G401.6 (cell line): ENCODE results near the gene HGFAC.

Experiments
- FAIRE-seq: peaks from 2 replicates; lab custom pipeline; 2012; peaks lifted over from hg19 to GRCh38; lab: Jason Lieb, UNC

Gene HGFAC

DNA sequence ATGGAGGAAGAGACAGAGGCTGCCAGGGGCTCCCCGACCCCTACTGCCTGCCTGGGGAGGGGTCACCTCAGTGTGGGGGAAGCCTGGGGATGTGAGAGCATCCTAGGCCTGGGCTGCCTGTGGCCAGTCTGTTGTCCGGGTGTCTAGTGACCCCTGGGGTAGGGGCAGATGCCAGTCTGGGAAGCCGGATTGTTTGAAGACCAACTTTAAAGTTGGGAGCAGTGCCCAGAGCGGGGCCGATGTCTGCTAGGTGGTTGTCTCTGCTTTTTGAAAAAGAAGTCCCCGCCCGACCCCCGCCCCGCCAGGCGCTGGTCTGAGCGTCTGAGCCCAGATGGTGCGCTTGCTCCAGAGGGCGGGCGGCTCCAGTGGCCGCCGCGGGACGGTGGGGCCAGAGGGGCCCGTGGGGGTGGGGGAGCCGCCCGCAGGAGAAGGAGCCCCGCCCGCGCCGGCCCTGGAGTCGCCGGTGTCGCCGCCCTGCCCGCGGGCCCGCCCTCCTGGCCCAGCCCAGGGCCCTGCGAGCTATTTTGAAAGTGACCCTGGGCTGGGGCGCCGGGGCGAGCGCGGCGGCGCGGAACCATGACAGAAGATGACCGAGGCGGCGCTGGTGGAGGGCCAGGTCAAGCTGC lies 21.1 kb downstream of the HGFAC start, which contains the start of gene DOK7:
Gene DOK7 (plus strand): TSS at position 517 of the 626 bp plus-strand sequence. CDS start 70 bp downstream, at position 587.
- FAIRE-seq: no peak

DNA sequence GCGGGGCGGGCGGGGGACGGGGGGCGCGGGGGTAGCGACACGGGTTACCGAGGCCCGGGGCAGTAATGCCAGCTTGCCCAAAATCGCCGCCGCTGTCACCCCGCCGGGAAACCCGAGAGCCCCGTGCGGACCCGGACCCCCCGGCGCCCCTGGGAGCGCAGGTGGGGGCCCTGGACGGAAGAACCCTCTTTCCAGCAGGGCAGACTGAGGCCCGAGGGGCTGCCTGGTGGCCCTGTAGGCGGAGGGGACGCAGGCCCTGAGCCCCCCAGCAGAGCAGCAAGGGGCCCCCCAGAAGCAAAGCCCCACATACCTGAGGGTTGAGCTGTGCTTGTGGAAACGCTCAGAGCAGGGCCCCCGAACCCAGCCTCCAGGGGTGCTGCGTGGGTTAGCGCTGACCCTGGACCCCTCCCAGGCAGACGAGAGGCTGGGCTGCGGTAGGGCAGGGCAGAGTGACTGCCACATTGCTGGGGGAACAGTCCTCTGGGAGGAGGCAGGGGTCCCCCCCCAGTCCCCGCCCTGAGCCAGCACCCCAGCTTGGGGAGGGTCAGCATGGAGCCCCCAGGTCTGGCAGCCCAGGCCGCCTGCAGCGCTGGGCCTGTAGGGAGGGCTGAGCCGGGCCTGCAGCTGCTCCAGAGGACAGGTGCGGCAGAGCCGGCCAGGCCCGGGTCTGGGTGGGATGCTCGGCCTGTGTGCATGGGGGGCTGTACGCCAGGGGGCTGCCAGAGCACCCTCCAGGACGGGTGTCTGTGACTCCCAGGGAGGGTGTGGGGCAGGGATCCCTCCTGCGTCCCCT lies 22.0 kb downstream of the HGFAC start:
- no peak for FAIRE-seq

DNA sequence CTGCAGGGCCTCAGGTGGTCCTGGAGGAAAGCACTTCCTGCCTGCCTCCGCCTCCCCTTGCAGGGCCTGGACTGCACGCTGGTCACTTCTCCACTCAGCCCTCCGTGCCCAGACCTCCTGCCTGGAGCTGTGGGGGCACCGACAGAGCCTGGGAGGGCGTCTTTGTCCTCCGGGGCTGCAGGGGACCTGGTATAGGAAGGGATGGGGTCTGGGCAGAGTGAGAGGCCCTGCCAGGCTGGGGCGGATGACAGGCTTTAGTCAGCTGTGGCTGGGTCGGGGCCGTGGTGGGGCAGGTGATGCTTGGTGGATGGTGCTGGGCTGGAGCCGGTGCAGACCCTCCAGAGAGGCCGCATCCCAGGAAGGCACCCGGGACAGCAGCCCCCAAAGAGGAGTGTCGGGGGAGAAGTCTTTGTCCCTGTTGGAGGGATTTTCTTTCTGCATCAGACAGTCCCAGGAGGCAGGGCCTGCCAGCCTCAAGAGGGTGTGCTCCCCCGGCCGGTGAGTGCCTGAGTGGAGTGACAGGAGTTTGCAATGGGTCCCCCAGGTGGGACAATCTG lies 22.7 kb downstream of the HGFAC start:
- no peak for FAIRE-seq

DNA sequence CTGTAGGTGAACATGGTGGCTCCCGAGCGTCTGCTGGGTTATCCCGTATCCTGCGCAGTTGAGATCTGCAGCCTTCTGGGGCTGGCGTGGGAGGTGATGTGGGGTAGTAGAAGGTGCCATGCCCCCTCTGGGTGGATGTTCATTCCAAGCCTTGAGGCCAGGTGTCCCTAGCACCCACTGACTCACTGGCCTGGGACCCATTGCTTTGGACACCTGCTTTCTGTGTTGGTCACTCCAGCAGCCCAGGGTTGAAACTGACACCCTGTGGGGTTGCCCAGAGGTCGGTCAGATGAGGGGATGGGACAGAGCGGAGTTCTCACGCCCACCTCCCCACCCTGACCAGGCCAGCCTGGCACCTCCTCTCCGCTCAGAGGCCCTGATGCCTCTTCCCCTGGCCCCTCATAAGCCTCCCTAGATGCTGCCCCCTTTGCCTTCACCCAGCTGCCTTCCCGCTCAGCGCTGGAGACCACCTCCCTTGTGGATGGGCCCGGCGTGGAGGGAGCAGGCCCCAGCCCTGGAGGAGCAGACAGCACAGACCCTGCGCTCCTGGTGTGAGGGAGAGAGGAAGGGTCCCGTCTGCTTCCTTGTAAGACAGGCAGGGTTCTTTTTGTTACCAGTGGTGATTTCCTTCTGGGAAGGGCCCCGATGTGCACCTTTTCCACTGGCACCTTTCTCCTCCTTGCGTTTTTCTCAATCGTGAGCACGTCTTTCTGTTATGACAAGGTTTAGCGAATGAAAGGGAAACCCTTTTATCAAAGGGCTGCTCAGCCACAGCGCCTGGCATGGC lies 23.3 kb downstream of the HGFAC start:
- FAIRE-seq: no peak

DNA sequence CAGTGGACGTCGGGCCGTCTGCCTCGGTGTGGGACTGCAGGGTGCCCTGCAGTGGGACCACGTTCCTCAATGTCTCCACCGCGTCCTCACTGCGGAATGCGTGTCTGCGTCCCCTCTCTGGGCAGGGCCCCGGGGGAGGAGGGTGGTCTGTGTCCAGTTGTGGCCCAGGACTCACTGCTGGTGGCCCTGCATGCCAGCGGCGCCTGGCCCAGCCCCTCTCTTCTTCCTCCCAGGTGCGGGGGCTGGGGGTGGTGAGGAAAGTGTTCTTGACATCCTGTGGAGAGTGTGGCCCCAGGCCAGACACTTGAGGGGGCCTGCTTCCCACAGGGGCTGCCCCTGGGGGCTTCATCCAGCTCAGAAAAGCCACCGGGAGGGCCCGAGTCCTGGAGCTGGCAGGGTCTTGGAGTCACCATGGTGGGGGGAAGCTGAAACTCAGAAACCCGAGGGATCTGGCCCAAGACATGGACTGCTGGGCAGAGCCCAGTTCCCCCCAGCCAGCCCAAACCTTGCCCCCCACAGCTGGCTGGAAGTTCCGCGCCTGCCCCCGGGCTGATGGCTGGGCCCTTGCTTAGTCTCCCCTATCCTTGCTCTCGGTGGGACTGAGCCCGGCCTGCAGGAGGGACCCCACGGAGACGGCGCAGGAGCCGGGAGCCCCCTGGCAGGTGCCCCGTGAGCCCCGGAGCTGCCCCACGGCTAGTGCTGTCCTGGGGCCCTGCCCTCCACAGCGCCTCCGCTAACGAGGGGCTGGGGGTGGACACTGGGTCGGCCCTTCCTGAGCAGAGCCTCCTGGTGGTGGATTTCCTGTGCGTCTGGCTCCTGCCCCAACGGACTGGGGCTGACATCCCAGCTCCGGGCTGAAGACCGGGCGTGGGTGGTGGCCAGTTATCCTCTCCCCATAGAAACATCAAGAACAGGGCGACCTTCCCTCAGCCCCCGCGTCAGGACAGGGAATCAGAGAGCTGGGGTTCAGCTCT lies 24.2 kb downstream of the HGFAC start:
- FAIRE-seq: no peak

DNA sequence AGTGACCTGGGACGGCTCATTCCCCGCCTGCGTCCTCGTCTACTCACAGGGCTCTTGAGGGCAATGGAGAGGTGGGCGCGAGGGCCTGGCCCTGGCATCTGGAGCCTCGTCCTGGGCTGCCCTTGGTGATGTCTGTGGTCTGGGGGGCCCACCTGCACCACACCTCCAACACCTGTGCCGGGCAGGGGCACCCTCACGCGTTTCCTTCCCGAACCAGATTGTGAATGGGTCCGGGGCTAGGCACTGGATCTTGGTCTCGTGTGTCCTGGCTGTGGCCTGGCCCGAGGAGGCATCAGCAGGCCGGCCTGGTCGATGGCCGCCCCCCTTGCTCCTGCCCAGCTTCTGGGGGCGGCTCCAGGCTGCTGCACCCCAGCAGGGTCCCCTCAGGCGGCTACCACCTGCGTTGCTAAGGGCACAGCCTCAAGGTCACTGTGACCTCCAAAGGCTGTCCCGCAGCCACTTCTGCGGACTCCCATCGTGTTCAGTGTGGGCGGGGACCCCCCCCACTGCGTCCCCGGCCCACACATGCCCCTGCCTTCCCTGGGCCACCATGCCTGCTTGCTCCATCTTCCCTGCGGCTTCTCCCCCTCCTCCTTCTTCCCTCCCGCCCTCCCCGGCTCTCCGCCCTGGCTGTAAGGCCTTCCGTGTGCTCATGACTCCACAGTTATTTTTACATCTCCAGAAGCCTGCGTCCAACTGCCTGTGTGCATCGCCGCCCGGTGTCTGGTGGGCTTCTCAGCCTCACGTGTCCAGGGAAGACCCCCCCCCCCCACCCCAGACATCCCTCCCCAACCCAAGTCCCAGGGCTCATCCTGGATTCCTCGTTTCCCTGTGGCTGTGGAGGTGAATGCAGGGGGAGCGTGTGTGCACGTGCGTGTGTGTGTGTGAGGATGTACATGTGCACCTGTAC lies 25.2 kb downstream of the HGFAC start:
- FAIRE-seq: no peak

DNA sequence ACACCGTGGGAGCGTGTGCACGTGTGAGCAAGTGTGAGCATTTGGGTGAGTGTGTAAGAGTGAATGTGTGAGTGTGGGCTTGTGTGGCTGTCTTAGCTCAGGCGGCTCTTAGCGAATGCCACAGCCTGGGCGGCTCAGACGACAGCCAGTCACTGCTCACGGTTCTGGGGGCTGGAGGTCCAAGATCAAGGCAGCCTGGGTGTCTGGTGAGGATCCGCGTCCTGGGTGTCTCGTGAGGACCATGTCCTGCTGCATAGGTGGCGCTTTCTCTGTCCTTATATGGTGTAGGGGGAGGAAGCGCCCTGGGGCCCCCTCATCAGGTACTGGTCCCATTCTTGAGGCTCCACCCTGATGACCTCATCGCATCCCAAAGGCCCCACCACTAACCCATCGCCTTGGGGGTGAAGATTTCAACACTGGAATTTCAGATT lies 25.8 kb downstream of the HGFAC start:
- FAIRE-seq: no peak

DNA sequence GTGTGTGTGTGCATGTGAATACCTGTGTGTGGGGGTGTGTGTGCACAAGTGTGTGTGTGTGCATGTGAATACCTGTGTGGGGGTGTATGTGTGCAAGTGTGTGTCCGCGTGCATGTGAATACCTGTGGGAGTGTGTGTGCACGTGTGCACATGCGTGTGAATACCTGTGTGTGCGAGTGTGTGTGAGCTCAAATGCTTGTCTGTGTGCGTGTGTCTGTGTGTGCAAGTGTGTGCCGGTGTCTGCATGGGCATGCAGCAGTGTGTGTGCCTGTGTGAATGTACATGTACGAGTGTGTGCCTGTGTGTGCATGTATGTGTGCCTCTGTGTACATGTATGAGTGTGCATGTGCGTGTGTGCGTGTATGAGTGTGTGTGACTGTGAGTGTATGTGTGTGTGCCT lies 26.4 kb downstream of the HGFAC start:
- no peak for FAIRE-seq

DNA sequence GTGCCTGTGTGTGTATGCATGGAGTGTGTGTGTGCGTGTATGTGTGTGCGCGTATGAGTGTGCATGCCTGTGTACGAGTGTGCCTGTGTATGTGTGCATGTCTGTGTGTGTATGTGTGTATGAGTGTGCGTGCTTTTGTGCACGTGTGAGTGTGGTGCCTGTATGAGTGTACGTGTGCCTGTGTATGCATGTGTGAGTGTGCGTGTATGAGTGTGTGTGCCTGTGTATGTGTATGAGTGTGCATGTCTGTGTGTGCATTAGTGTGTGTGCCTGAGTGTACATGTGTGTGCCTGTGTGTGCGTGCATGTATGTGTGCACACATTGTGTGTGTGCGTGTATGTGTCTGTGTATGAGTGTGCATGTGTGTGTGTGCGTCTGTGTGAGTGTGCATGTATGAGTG lies 27.0 kb downstream of the HGFAC start:
- FAIRE-seq: no peak

DNA sequence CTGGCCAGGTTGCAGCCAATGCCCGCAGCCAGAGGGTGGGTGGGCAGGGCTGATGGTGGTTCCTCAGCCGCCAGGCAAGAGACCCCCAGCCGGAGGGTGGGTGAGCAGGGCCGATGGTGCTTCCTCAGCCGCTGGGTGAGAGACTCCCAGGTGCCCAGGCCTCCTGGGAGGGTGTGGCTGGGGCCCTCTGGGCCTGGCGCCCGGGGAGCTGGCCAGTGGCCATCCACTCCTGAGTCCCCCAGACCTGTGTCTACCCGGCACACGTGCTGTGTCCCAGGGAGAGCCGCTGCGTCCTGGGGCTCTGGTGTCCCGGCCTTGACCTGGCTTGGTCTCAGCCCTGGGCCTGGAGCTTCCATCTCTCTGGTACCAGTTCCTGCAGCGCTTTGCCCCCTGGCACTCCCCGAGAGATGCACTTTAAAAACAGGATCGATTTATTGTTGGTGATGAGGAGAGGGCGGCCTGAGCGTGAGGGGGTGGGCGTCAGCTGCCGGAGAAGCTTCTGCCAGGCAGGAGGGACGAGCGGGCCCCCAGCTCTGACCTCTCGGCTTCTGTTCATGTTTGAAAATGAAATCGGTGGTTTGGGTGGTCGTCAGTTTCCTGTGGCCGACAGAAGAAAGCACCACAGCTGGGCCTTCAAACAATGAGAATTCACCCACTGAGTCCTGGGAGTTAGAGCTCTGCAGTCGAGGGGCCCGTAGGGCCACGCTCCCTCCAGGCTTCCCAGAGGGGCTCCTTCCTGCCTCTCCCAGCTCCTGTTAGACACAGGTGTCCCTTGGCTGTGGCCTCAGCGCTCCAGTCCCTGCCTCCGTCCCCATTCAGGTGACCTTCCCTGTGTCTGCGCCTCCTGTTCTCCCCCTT lies 27.8 kb downstream of the HGFAC start:
- no peak for FAIRE-seq

DNA sequence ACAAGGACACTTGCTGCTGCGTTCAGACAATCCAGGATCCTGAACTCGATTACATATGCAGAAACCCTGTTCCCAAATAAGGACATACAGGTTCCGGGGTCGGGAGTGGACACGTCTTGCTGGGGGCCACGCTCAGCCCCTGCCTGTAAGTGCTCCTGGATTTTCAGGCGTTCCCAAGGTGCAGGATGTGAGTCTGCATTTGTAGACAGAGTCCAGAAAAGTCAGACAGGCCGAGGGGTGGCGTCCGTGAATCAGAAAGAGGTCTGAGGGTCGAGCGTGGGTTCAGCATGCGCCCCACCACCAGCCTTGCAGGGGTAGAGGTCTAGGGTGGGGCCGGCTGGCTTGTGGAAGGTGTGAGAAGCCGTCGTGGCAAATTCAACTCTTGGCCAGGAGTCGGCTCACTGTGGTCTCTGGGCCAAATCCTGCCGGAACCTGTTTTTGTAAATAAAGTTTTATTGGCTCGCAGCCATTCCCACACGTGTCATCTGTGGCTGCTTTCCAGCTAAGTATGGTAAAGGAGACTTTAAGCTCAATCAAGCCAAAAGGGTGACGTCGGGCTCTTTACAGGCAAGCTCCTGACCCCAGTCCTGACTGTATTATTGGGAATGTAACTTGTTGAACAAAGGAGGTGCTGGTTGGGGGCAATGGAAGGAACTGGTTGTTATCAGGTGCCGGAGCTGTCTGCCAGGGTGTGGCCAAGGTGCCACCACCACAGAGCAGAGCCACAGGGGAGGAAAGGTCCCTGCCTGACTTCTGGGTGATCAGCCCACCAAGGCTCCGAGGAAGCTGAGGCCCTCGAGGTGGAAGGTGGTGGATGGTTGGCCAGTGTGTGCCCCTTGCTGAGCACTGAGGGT lies 28.7 kb downstream of the HGFAC start:
- no peak for FAIRE-seq

DNA sequence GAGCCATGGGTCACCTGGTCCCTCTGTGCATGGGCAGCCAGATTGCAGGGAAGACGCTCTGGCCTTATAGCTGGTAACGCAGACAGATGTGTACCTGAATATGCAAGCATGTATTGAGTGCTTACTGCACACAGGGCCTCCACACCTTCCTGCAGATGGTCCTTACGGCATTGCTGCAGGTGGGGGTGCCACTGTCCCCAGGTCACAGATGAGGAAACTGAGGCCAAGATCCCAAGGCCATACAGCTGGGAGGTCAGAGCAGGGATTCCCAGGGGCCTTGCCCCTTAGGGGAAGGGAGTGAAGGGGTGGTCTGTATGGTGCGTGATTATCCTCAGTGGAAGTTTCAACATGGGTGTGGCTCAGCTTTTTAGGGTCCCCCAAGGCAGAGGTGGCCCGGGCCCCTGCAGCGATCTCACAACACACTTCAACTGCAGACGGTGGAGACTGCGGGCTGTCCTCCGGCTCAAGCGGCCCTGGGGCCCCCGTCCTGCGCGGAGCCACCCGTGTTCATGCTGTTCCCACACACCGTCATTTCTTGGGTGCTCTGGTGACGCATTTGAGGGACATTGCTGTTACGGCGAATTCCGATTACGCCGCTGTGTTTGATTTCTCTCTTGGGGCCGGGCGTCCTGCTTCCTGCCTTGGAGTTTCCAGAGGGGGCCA lies 29.5 kb downstream of the HGFAC start:
- FAIRE-seq: no peak

DNA sequence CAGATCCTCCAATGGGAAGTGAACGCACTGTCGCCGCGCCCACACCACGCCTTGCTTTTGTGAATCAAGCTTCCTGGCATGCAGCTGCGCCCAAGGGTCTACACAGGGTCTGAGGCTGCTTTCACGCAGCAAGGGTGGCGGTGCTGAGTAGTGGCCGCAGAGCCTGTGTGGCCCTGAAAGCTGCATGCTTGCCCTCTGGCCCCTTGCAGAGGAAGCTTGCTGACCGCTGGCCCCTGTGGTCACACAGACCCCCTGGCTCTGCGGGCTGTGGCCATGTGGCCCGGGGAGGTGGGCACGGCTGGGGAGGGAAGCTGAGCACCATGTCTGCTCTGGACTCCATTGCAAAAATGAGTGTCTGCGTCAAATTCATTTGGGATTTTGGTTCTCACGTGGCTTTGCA lies 30.1 kb downstream of the HGFAC start:
- no peak for FAIRE-seq

DNA sequence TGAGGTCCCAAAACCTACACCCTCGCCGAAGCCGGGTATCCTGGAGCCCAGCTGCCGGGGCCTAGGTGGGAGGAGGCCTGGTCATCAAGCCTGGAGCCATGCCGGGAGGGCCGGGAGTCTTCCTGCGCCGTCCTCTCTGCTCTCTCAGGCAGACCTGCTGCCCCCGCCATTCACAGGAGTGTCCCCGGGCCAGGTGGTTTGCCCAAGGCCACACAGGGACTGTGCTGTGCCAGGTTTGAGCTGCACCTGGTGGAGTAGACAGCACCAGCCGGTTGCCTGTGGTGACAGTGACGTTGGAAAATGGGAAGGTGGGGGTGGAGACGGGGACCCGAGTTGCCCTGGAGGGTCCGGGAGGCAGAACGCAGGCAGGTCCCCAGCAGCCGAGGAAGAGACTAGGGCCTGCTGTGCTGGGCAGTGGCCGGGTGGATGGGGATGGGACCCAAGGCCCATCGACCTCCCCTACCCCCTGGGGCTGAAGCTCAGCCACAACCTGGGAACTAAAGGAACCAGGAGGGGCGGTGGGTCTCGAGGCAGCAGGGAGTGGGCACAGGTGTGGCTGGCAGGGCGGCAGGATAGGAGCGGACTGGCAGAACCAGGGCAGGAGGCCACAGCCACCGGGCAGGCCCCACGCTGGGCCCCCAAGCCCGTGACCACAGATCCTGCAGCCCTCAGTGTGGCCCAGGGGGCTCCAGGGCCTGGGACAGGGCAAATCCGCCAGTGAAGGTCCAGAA lies 30.8 kb downstream of the HGFAC start:
- FAIRE-seq: no peak

DNA sequence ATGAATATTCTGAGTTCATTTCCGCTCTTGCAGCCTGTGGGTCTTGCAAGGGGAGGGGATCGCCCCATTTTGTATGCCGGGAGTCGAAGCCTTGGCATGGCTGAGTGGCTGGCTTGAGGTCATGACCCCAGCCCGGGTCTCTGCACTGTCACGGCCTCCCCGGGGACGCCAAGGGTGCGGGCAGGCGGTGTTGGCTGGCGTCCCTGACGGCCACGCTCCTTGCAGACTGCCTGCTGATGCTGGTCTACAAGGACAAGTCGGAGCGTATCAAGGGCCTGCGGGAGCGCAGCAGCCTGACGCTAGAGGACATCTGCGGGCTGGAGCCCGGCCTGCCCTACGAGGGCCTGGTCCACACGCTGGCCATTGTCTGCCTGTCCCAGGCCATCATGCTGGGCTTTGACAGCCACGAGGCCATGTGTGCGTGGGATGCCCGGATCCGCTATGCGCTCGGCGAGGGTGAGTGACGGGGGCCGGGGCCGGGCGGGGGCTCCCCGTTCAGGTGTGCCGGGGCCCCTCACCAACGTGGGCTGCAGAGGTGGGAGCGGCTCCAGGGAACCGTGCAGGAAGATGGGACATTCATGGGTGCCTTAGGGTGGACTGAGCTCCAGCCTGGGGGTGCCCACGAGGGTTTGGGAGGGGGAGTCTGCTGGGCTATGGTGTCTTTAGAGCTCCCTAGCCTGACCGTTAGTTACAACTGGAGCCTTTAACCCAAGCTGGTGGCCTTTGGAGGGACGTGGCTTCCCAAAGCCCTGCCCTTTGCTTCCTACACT lies 31.6 kb downstream of the HGFAC start:
- no peak for FAIRE-seq

DNA sequence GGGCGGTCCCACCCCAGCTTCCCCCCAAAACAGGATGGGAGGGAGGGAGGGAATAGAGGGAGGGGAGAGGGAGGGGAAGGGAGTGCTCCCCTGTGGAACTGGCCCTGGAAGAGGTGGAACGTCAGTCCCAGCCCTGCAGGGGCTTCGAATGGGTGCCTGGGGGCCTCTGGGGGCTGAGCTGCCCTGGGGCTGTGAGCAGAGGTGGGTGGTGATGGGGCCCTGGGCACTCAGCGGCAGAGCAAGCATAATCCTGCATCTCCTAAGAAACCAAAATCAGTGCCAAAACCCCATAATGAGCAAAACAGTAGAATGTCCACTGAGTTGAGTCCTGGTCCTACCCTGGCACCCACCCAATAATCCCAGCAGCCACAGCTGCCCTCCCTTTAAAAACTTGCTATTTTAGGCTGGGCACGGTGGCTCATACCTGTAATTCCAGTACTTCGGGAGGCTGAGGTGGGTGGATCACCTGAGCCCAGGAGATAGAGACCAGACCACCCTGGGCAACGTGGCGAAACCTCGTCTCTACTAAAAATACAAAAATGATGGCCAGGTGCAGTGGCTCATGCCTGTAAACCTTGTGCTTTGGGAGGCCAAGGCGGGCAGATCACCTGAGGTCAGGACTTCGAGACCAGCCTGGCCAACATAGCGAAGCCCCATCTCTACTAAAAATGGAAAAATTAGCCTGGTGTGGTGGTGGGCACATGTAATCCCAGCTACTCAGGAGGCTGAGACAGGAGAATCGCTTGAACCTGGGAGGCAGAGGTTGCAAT lies 32.4 kb downstream of the HGFAC start:
- no peak for FAIRE-seq
